Stimulated activated naive CD8-positive, alpha-beta T cell treated with anti-CD3 and anti-CD28 coated beads, Interleukin-15, amount 100 ng/mL, for 72 hours (primary cell): ENCODE data around the gene KCNK18.
A peak's percentile ranks its signal among the peaks of the same experiment; 100 is the strongest.
"Not testable (repeated sequence)": the region's sequence is repeated elsewhere in the genome, so short reads cannot be mapped to it uniquely, and the experiment has no call there.

Source experiments
- ATAC-seq: fragments of 150-1000 bp; cut with Tn5 transposase; 2 replicates; pipeline ENCODE4 v1.10.0; 2021; ENCODE audit warnings: mild to moderate bottlenecking, moderate library complexity
- DNase-seq, 2 donors: peaks; one replicate each; pipeline ENCODE4 v3.0.0; 2021 to 2022
- H3K27ac Mint-ChIP-seq, 2 donors: one replicate each; pipeline ENCODE4 v1.8.0; 2022; ENCODE audit warnings: mild to moderate bottlenecking in 2 of 2, mixed read lengths in 2 of 2, moderate library complexity in 2 of 2
- H3K27me3 Mint-ChIP-seq: one replicate; pipeline ENCODE4 v1.8.0; 2022; ENCODE audit warnings: mixed read lengths
- H3K4me1 Mint-ChIP-seq: one replicate; pipeline ENCODE4 v1.8.0; 2022; ENCODE audit warnings: mild to moderate bottlenecking, mixed read lengths
- H3K4me3 Mint-ChIP-seq, 2 donors: one replicate each; pipeline ENCODE4 v1.8.0; 2022; ENCODE audit warnings: mild to moderate bottlenecking in 2 of 2, mixed read lengths in 2 of 2, moderate library complexity in 1 of 2
- H3K9me3 Mint-ChIP-seq, 2 donors: one replicate each; pipeline ENCODE4 v1.8.0; 2022; ENCODE audit warnings: mixed read lengths in 2 of 2

The KCNK18 gene

GRCh38 chr10:117166418-117167345 lies 30.6 kb upstream of the KCNK18 start:
- Mint-ChIP-seq H3K4me1 (peaks cover 83% of the 10 kb centered on the region), H3K4me3 (peak overlapping the region in 1 of 2 donors; percentile 73), H3K9me3 (no peaks in the 10 kb centered on the region), H3K27ac (no peak overlapping the region), H3K27me3 (peaks cover 100% of the 10 kb centered on the region)
- DNase-seq = peak; percentile 20 to 21
- no peak for ATAC-seq

GRCh38 chr10:117167346-117167788 lies 29.9 kb upstream of the KCNK18 start:
- no peak for DNase-seq
- Mint-ChIP-seq H3K27me3 (peaks cover 100% of the 10 kb centered on the region), H3K4me3 (peak overlapping the region; percentile 26 to 73), H3K4me1 (peaks cover 77% of the 10 kb centered on the region), H3K27ac (no peak overlapping the region), H3K9me3 (no peaks in the 10 kb centered on the region)
- no peak for ATAC-seq

- no peaks in the 10 kb centered on the region for H3K9me3 Mint-ChIP-seq
- H3K27ac Mint-ChIP-seq = no peak overlapping the region
- peaks cover 71% of the 10 kb centered on the region for H3K4me1 Mint-ChIP-seq
- peak; percentile 76 to 83 for DNase-seq
- ATAC-seq = peak; percentile 90
- peak overlapping the region; percentile 57 to 73 for H3K4me3 Mint-ChIP-seq
- peaks cover 100% of the 10 kb centered on the region for H3K27me3 Mint-ChIP-seq
Observed at GRCh38 chr10:117167789-117168674, 29.3 kb upstream of the KCNK18 start.

- ATAC-seq (no peak), DNase-seq (no peak)
- Mint-ChIP-seq H3K27me3 (peaks cover 100% of the 10 kb centered on the region), H3K9me3 (no peaks in the 10 kb centered on the region), H3K4me3 (peak overlapping the region; percentile 57 to 73), H3K4me1 (peaks cover 66% of the 10 kb centered on the region), H3K27ac (no peak overlapping the region)
Observed at GRCh38 chr10:117168729-117169128, 28.6 kb upstream of the KCNK18 start.

DNA sequence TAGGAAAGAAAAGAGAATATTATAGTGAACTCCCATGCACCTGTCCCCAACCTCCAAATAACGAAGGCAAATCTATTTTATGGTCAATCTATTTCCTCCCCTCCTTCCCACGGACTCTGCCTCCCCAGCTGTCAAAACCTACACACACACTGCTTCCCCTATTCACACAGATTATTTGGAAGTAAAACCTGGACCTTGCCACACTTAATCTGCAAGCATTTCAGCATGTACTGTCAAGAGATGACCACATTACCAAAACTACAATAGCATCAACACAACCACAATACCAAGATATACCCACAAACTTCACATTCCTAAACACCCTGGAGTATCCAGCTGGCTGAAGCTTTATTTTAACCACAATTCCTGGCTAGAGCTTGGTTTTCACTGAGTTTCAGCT lies 27.8 kb upstream of the KCNK18 start:
- Mint-ChIP-seq H3K27me3 (peaks cover 96% of the 10 kb centered on the region), H3K27ac (no peak overlapping the region), H3K4me3 (no peak overlapping the region), H3K4me1 (peaks cover 65% of the 10 kb centered on the region), H3K9me3 (no peaks in the 10 kb centered on the region)
- DNase-seq (no peak), ATAC-seq (no peak)

DNA sequence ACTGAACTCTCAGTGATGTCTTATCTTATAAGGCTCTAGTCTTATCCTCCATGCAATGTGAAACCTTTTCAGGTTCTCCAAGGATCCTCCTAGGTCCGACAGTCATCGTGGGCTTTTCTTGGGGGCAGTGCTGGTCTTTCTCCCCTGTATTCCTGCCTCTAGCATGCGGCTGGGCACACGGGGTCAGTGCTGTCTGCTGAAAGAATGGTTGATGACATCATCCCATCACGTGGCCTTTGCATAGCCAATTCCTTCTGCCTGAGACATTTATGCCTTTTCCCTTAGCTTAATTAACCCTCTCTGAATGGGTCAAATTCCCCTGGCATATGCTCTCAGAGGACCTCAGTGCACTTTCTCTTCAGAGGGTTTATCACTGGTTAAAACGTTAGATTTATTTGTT lies 27.0 kb upstream of the KCNK18 start:
- no peak for DNase-seq
- no peak overlapping the region for H3K27ac Mint-ChIP-seq
- ATAC-seq = no peak
- no peak overlapping the region for H3K4me3 Mint-ChIP-seq
- H3K27me3 Mint-ChIP-seq = peaks cover 88% of the 10 kb centered on the region
- peaks cover 65% of the 10 kb centered on the region for H3K4me1 Mint-ChIP-seq
- no peaks in the 10 kb centered on the region for H3K9me3 Mint-ChIP-seq

- ATAC-seq (peak; percentile 83), DNase-seq (peak; percentile 82)
- peak overlapping the region; percentile 78 to 88 for H3K4me3 Mint-ChIP-seq
- no peaks in the 10 kb centered on the region for H3K9me3 Mint-ChIP-seq
- H3K4me1 Mint-ChIP-seq = peaks cover 28% of the 10 kb centered on the region
- H3K27me3 Mint-ChIP-seq = peaks cover 62% of the 10 kb centered on the region
- H3K27ac Mint-ChIP-seq = no peak overlapping the region
Observed at GRCh38 chr10:117174439-117175214, 22.7 kb upstream of the KCNK18 start.

DNA sequence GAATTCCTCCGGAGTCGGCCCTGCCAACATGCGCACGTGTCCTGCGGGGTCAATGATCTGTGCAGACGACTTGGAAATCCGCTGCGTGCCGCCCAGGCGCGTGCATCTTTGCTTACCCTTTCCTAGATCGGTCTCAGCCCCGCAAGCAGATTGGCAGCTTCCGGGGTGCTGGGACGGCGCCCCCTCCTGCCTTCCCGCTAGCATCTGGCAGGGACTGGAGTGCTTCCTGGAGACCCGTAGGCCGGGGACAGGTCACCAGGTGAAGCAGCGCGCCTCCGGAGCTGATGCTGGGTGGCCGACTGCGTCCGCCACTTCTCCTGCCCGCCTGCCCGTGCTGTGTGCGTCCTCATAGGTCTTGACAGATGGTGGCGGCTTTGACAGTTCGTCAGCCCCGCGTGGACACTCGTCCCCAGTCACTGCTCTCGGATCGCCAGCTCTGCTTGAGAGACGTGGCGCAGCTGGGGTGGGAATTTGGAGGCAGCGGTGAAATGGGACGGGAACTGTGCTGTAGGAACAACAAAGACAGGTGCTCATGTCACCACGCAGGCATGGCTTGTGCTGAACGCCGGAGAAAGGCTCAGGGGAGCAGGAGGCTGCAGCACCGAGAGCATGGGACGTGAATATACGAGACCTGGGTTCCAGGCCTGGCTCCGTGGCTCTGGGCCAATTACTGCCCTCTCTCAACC lies 21.9 kb upstream of the KCNK18 start:
- Mint-ChIP-seq H3K9me3 (no peaks in the 10 kb centered on the region), H3K4me3 (peak overlapping the region; percentile 78 to 88), H3K4me1 (peaks cover 23% of the 10 kb centered on the region), H3K27ac (peak overlapping the region in 1 of 2 donors; percentile 59), H3K27me3 (peaks cover 62% of the 10 kb centered on the region)
- DNase-seq = no peak
- peak; percentile 66 for ATAC-seq

GRCh38 chr10:117175901-117176534 lies 21.3 kb upstream of the KCNK18 start:
- Mint-ChIP-seq H3K4me1 (peaks cover 18% of the 10 kb centered on the region), H3K4me3 (peak overlapping the region; percentile 78 to 88), H3K27ac (no peak overlapping the region), H3K9me3 (no peaks in the 10 kb centered on the region), H3K27me3 (peaks cover 62% of the 10 kb centered on the region)
- peak; percentile 68 to 74 for DNase-seq
- peak; percentile 43 for ATAC-seq

DNA sequence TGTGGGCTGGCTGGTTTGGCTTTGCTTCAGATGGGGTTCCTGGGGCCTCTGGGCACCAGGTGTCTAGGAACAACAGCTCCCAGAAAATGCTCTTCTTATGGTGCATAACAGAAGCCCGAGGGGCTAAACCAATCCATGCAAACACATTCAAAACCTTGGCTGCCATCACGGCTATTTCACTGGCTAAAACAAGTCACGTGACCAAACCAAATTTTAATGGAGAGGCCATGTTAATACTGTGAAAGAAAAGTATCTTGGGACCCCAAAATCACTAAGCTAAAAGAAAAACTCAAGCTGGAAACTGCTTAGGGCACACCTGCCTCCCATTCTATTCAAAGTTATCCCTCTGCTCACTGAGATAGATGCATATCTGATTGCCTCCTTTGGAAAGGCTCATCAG lies 19.1 kb upstream of the KCNK18 start:
- Mint-ChIP-seq H3K27me3 (peaks cover 46% of the 10 kb centered on the region), H3K27ac (no peak overlapping the region), H3K9me3 (no peaks in the 10 kb centered on the region), H3K4me1 (peaks cover 18% of the 10 kb centered on the region), H3K4me3 (no peak overlapping the region)
- DNase-seq (no peak), ATAC-seq (no peak)

DNA sequence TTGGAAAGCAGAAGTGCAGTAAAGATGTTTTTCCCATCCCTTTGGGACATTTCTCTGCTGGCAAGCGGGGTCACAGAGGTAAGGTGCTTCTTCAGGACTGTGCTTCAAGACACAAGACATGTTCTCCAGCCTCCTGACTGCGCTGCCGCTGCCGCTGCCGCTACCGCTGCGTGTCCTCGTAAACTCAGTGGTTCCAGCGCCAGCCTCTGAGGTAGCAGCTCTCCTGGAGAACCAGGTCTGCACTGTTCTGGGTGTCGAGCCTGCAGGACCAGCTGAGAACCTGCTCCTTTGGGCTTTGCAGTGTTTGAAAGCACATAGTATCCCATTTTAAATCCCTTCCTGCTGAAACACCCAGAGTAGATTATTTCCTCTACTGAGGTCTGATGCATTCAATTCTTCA lies 13.0 kb upstream of the KCNK18 start:
- Mint-ChIP-seq H3K9me3 (peaks cover 0 to 5% of the 10 kb centered on the region in 2 donors), H3K27me3 (peaks cover 33% of the 10 kb centered on the region), H3K4me1 (no peaks in the 10 kb centered on the region), H3K27ac (no peak overlapping the region), H3K4me3 (no peak overlapping the region)
- DNase-seq (no peak), ATAC-seq (no peak)

DNA sequence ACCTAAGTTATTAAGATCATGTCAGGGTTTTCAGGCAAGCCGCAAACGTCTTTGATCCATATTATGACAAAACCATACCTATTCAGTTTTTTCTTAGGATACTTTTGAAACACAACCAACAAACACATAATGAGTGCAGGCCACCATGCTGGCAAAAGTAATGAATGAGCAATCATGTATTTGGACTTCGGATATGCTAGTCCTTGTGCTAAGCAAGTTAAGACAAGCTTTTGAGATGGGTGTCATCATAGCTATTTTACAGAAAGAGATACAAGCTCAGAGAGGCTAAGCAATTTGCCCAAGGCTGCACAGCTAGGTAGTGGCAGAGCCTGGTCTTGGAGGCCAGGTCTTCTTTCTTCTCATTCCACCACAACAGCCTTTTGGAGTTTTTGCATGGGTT lies 12.5 kb upstream of the KCNK18 start:
- H3K9me3 Mint-ChIP-seq = peaks cover 0 to 10% of the 10 kb centered on the region in 2 donors
- no peaks in the 10 kb centered on the region for H3K4me1 Mint-ChIP-seq
- ATAC-seq (no peak), DNase-seq (no peak)
- no peak overlapping the region for H3K4me3 Mint-ChIP-seq
- H3K27me3 Mint-ChIP-seq = peaks cover 31% of the 10 kb centered on the region
- H3K27ac Mint-ChIP-seq = no peak overlapping the region

- H3K4me3 Mint-ChIP-seq, DNase-seq, H3K4me1 Mint-ChIP-seq, H3K27ac Mint-ChIP-seq, ATAC-seq: not testable (repeated sequence)
- H3K9me3 Mint-ChIP-seq = peaks cover 0 to 12% of the 10 kb centered on the region in 2 donors
- peaks cover 21% of the 10 kb centered on the region for H3K27me3 Mint-ChIP-seq
Observed at GRCh38 chr10:117185817-117186216, 11.5 kb upstream of the KCNK18 start.
